Neural progenitor cell (in vitro differentiated cells): ENCODE data around the gene SCARF2. TPM values are rescaled to one million over a fixed set of nuclear protein-coding genes. Genes with fewer than 3 reads are reported as not detected.
A peak's percentile ranks its signal among the peaks of the same experiment; 100 is the strongest.

Experiments
- DNase-seq: peaks from one replicate; pipeline ENCODE4 v3.0.0-alpha.2; 2016; ENCODE audit warnings: low spot score
- H2AFZ ChIP-seq: fragments of 200-600 bp; sonication (generic); replicated peaks from 2 replicates; pipeline ENCODE4 v1.6.1; 2016; ENCODE audit warnings: antibody characterized with exemption
- H3F3A ChIP-seq: fragments of 200-600 bp; sonication (generic); 2 replicates; pipeline ENCODE4 v1.6.1; 2016; ENCODE audit warnings: antibody characterized with exemption, low read depth
- H3K27ac ChIP-seq: fragments of 200-600 bp; sonication (generic); 2 replicates; pipeline ENCODE4 v1.5.1; 2016; ENCODE audit warnings: mild to moderate bottlenecking
- H3K27me3 ChIP-seq: fragments of 200-600 bp; sonication (generic); 2 replicates; pipeline ENCODE4 v1.6.1; 2016; ENCODE audit warnings: mild to moderate bottlenecking, moderate library complexity
- H3K36me3 ChIP-seq: fragments of 200-600 bp; sonication (generic); 2 replicates; pipeline ENCODE4 v1.5.1; 2016
- H3K4me1 ChIP-seq: fragments of 200-600 bp; sonication (generic); 2 replicates; pipeline ENCODE4 v1.6.1; 2016; ENCODE audit warnings: mixed run types
- H3K4me2 ChIP-seq: fragments of 200-600 bp; sonication (generic); 2 replicates; pipeline ENCODE4 v1.6.1; 2016
- H3K4me3 ChIP-seq: fragments of 200-600 bp; sonication (generic); 2 replicates; pipeline ENCODE4 v1.5.1; 2016
- H3K79me2 ChIP-seq: fragments of 200-600 bp; sonication (generic); 2 replicates; pipeline ENCODE4 v1.6.1; 2016; ENCODE audit warnings: low read depth
- H3K9ac ChIP-seq: fragments of 200-600 bp; sonication (generic); 2 replicates; pipeline ENCODE4 v1.6.1; 2016
- H3K9me3 ChIP-seq: fragments of 200-600 bp; sonication (generic); 2 replicates; pipeline ENCODE4 v1.5.1; 2016; ENCODE audit warnings: low read depth
- H4K20me1 ChIP-seq: fragments of 200-600 bp; sonication (generic); 2 replicates; pipeline ENCODE4 v1.6.1; 2016; ENCODE audit warnings: low read depth
- H3K27ac Mint-ChIP-seq: 3 replicates; pipeline ENCODE4 v1.8.0; 2021; ENCODE audit warnings: mixed read lengths
- H3K27me3 Mint-ChIP-seq: 2 replicates; pipeline ENCODE4 v1.8.0; 2022; ENCODE audit warnings: low read depth, mild to moderate bottlenecking, inconsistent platforms, moderate library complexity, mixed read lengths; ENCODE audit not compliant: insufficient read depth
- H3K36me3 Mint-ChIP-seq: 3 replicates; pipeline ENCODE4 v1.8.0; 2021; ENCODE audit warnings: mixed read lengths
- H3K4me1 Mint-ChIP-seq: 3 replicates; pipeline ENCODE4 v1.8.0; 2021; ENCODE audit warnings: mixed read lengths
- H3K4me3 Mint-ChIP-seq: 3 replicates; pipeline ENCODE4 v1.8.0; 2021; ENCODE audit warnings: mild to moderate bottlenecking, moderate library complexity, mixed read lengths
- H3K9me3 Mint-ChIP-seq: 3 replicates; pipeline ENCODE4 v1.8.0; 2020; ENCODE audit warnings: mixed read lengths
- EZH2 ChIP-seq: fragments of 200-600 bp; sonication (generic); IDR thresholded peaks from 2 replicates; pipeline ENCODE4 v1.6.1; 2017; ENCODE audit warnings: antibody characterized with exemption, mild to moderate bottlenecking, moderate library complexity
- EZH2phosphoT487 ChIP-seq: fragments of 200-600 bp; sonication (generic); IDR thresholded peaks from 2 replicates; pipeline ENCODE4 v1.6.1; 2017; ENCODE audit warnings: antibody characterized with exemption
- total RNA-seq: library from RNA; depleted of rRNA; stranded (reverse); fragments of >200 nt; gene quantifications from 2 replicates; pipeline ENCODE4 v1.2.3, GENCODE V29; 2015; ENCODE audit warnings: low replicate concordance
- TF ChIP-seq, protein P1 (sequence below): fragments of 200-600 bp; sonication (generic); IDR thresholded peaks from 2 replicates; pipeline ENCODE4 v1.5.1; 2017; ENCODE audit warnings: antibody characterized with exemption, mild to moderate bottlenecking

The SCARF2 gene
- total RNA-seq, 1 donor from 2014 or later, result 0.22 TPM

DNA sequence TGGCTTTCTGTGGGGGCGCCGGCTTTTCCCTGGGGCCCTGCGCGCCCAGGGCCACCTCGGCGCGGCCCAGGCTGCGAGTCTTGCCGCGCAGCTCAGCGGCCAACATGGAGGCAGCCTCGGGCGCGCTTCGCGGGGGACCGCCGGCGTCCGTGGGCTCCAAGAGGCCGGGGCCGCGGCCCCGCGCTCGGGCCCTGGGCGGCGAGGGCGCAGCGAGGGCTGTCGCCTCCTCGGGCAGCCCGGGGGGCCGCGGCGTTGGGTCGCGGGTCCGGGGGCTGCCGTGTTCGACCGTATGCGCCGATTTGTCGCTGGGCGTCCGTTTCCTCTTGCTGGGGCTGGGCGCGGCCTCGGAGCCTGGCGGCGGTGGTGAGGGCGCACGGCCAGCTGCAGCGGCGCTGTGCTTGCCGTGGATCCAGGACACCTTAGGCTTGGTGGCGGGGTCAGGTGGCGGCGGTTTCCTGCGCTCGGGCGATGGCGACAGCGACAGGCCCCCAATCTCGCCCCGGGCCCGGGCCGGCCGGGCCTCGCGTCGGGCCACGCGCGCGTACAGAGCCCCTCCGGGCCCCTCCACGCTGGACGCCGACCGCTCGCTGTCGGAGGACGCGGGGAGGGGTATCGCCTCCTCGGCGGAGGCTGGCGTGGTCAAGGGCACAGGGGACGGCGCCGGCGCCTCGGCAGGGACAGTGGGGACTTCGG is 11.9 kb downstream of the SCARF2 start:
- no peak overlapping the region for H3K9ac ChIP-seq
- no peak overlapping the region for H2AFZ ChIP-seq
- H3K4me1 ChIP-seq, result no peaks in the 10 kb centered on the region
- H3K4me1 Mint-ChIP-seq, result peaks cover 11% of the 10 kb centered on the region
- no peak overlapping the region for H3K27ac Mint-ChIP-seq
- peaks cover 38% of the 10 kb centered on the region for H3K27me3 ChIP-seq
- no peak overlapping the region for H3K4me2 ChIP-seq
- peaks cover 25% of the 10 kb centered on the region for H4K20me1 ChIP-seq
- no peaks in the 10 kb centered on the region for H3K79me2 ChIP-seq
- H3K4me3 ChIP-seq, result no peak overlapping the region
- no peak for DNase-seq
- H3K9me3 ChIP-seq, result no peaks in the 10 kb centered on the region
- H3K27ac ChIP-seq, result no peak overlapping the region
- H3F3A ChIP-seq, result no peaks in the 10 kb centered on the region
- H3K4me3 Mint-ChIP-seq, result no peak overlapping the region
- H3K9me3 Mint-ChIP-seq, result peaks cover 2% of the 10 kb centered on the region
- peaks cover 8% of the 10 kb centered on the region for H3K36me3 Mint-ChIP-seq
- TF ChIP-seq, protein P1, sequence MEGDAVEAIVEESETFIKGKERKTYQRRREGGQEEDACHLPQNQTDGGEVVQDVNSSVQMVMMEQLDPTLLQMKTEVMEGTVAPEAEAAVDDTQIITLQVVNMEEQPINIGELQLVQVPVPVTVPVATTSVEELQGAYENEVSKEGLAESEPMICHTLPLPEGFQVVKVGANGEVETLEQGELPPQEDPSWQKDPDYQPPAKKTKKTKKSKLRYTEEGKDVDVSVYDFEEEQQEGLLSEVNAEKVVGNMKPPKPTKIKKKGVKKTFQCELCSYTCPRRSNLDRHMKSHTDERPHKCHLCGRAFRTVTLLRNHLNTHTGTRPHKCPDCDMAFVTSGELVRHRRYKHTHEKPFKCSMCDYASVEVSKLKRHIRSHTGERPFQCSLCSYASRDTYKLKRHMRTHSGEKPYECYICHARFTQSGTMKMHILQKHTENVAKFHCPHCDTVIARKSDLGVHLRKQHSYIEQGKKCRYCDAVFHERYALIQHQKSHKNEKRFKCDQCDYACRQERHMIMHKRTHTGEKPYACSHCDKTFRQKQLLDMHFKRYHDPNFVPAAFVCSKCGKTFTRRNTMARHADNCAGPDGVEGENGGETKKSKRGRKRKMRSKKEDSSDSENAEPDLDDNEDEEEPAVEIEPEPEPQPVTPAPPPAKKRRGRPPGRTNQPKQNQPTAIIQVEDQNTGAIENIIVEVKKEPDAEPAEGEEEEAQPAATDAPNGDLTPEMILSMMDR, result no peak
- TF ChIP-seq EZH2phosphoT487, result no peak
- no peaks in the 10 kb centered on the region for H3K36me3 ChIP-seq
- H3K27me3 Mint-ChIP-seq, result peaks cover 23% of the 10 kb centered on the region

DNA sequence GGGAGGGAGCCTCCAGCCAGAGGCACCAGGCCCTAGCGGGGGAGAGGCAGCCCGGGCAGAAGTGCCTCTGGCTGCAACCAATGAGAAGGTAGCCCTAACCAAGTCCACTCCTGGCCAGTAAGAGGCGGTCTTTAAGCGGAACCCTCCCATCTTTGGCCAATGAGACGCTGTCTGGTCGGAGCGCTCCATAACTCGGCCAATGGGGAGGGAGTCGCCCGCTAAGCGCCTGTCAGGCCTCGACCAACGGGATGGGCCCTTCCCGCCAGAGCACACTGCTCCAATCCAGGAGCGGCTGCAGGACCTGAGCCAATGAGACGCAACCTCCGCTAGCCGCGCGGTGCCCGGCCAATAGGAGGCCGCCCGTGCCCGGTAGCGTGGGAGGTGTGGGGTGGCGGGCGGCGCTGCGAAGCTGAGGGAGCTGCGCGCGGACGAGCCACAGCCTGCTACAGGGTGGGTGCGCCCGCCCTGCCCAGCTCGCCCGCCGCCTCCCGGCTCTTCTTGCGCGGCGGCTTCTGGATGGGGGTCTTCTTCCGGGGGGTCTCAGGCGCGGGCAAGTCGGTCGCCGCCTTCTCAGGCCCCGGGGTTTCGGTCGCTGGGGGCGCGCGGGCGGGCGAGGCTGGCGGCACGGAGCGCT is 12.6 kb downstream of the SCARF2 start:
- Mint-ChIP-seq H3K4me3 (no peak overlapping the region), H3K27me3 (peaks cover 18% of the 10 kb centered on the region), H3K4me1 (peaks cover 11% of the 10 kb centered on the region), H3K9me3 (peaks cover 2% of the 10 kb centered on the region), H3K27ac (no peak overlapping the region), H3K36me3 (peaks cover 8% of the 10 kb centered on the region)
- Histone ChIP-seq H3K4me3 (no peak overlapping the region), H3K9ac (no peak overlapping the region), H3K9me3 (no peaks in the 10 kb centered on the region), H2AFZ (no peak overlapping the region), H3K4me2 (no peak overlapping the region), H3K36me3 (no peaks in the 10 kb centered on the region), H3K4me1 (no peaks in the 10 kb centered on the region), H3K27me3 (peaks cover 32% of the 10 kb centered on the region), H3F3A (no peaks in the 10 kb centered on the region), H3K79me2 (no peaks in the 10 kb centered on the region), H3K27ac (no peak overlapping the region), H4K20me1 (peaks cover 18% of the 10 kb centered on the region)
- peak; percentile 4 for DNase-seq
- TF ChIP-seq EZH2phosphoT487 (no peak), EZH2 (no peak)
- TF ChIP-seq, protein P1, result no peak

DNA sequence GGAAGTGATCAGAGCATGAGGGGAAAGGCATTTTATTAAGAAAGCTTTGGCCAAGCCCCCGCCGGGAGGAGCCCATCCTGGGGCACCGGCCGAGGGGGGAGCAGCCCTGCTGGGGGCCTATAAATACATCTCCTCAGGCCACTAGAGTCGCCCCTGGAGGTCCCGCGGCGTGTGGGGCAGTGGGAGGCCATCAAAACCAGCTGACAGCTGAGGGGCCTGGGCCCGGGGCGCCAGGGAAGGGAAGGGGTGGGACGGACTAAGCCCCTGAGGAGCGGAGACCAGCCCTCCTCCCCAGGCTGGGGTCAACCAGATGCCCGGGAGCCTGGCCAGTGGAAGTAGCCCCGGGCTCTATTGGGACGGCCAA is 13.1 kb downstream of the SCARF2 start:
- H3K27ac Mint-ChIP-seq, result no peak overlapping the region

More for the DNA sequence above, 13.1 kb downstream of the SCARF2 start:
- no peaks in the 10 kb centered on the region for H3K79me2 ChIP-seq
- H3K9ac ChIP-seq, result no peak overlapping the region
- no peaks in the 10 kb centered on the region for H3K9me3 ChIP-seq
- peaks cover 8% of the 10 kb centered on the region for H3K36me3 Mint-ChIP-seq
- no peaks in the 10 kb centered on the region for H3K4me1 ChIP-seq
- H2AFZ ChIP-seq, result no peak overlapping the region
- no peak overlapping the region for H3K4me2 ChIP-seq
- H3K4me3 ChIP-seq, result no peak overlapping the region
- no peak overlapping the region for H3K27ac ChIP-seq
- TF ChIP-seq EZH2phosphoT487 (no peak), EZH2 (no peak)
- TF ChIP-seq, protein P1, result no peak
- DNase-seq, result no peak
- H3K9me3 Mint-ChIP-seq, result peaks cover 2% of the 10 kb centered on the region
- H3K27me3 ChIP-seq, result peaks cover 27% of the 10 kb centered on the region
- peaks cover 14% of the 10 kb centered on the region for H3K27me3 Mint-ChIP-seq
- no peaks in the 10 kb centered on the region for H3K36me3 ChIP-seq
- peaks cover 11% of the 10 kb centered on the region for H3K4me1 Mint-ChIP-seq
- H4K20me1 ChIP-seq, result peaks cover 13% of the 10 kb centered on the region
- no peaks in the 10 kb centered on the region for H3F3A ChIP-seq
- H3K4me3 Mint-ChIP-seq, result no peak overlapping the region
